Ecto neural progenitor cell (in vitro differentiated cells): ENCODE measurements around the gene BCAS3.
"Not testable (repeated sequence)": the region's sequence is repeated elsewhere in the genome, so short reads cannot be mapped to it uniquely, and the experiment has no call there.

Source experiments
- DNase-seq: peaks from one replicate; pipeline ENCODE4 v3.0.0-alpha.2; 2018; ENCODE audit warnings: low spot score

Gene BCAS3

DNA sequence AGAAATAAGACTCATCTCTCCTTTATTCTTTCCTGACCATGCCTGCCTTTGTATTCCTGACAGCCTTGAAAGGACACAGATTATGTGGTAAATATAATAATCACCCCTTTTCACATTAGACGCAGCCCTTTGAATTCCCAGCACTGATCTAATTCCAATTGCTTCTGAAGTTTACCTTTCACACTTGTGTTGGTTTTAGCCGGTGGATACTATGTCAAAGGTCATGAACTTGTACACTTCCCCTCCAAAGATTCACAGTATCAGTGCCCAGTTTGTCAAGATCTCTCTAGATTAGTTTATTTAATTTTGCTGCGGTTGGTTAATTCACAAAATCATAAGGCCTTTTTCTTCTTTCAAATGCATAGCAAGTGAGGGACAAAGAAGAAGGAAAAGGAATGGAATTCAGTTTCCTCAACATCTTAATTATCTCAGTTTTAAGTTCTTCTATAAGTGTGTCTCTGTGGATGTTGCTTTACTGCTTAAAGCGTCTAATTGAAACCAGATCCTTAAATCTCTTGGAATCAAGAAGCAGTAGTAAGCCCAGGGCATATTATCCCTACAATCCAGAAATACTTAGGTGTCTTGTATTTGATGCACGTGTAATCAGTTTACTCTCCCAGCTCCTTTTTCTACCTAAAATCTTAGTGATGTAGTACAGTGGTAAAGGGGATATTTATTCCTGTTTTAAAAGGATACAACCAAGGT lies 547.7 kb downstream of the BCAS3 start:
- no peak for DNase-seq

DNA sequence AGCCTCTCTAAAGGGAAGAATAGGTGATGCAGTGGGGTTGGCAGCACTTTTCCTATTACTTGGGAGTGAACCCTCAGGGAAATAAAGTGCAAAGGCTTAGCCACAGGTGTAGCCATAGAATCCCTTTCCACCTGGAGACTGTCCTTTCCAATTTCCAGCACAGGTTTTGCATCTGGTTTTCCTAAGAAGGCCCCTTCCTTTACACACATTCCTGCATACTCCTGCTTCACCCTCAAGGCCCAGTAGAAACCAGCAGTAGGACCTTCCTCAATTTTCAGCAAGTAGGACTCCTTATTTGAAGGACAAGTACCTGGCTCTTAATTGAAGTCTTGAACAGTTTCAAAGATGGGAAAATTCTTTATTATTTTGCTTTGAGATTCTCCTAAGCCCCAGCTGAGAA lies 550.2 kb downstream of the BCAS3 start:
- no peak for DNase-seq

DNA sequence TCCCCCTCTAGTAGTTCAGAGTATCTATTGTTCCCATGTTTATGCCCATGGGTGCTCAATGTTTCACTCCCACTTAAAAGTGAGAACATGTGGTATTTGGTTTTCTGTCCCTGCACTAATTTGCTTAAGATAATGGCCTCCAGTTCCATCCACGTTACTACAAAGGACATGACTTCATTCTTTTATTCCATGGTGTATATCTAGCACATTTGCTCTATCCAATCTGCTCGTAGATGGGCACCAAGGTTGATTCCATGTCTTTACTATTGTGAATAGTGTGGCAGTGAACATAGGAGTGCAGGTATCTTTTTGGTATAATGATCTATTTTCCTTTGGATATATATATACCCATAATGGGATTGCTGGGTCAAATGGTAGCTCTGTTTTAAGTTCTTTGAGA lies 552.8 kb downstream of the BCAS3 start:
- no peak for DNase-seq

DNA sequence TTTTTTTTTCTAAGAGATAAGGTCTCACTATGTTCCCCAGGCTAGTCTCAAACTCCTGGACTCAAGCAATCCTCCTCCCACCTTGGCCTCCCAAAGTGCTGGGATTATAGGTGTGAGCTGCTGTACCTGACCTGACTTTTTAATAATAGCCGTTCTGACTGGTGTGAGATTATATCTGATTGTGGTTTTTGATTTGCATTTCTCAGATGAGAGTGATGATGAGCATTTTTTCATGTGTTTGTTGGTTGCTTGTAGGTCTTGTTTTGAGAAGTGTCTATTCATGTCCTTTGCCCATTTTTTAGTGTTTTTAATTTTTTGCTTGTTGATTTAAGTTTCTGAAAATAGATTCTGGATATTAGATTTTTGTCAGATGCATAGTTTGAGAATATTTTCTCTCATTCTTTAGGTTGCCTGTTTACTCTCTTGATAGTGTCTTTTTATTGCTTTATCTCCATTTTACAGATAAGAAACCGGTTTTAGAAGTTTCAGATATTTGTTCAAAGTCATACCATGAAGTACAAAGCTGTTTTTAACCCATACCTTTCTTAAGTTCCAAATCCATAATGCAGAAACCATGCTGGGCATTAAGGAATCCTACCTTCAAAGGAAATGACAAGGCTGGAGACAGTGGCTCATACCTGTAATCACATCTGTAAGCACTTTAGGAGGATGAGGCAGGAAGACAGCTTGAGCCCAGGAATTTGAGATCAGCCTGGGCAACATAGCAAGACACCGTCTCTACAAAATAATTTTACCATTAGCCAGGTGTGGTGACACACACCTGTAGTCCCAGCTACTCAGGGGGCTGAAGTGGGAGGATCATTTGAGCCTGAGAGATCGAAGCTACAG lies 553.5 kb downstream of the BCAS3 start:
- no peak for DNase-seq

DNA sequence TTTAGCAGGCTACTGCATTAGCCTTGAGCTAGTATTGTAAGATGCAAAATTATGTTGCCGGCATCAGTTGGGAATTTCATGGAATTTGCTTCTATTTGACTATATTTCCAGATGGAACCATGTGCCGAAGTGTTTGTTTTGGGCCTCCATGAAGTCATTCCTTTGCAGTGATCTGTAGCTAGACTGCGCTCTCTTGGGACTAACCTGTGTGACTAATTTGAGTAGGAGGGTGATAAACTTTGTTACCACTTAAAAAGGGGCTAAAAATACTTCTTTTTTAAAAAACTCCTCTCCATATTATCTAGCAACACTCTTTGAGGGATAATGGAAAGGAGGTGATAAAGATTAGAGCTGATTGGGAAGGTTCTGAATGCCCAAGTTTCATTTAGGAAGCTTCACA lies 555.2 kb downstream of the BCAS3 start:
- no peak for DNase-seq

DNA sequence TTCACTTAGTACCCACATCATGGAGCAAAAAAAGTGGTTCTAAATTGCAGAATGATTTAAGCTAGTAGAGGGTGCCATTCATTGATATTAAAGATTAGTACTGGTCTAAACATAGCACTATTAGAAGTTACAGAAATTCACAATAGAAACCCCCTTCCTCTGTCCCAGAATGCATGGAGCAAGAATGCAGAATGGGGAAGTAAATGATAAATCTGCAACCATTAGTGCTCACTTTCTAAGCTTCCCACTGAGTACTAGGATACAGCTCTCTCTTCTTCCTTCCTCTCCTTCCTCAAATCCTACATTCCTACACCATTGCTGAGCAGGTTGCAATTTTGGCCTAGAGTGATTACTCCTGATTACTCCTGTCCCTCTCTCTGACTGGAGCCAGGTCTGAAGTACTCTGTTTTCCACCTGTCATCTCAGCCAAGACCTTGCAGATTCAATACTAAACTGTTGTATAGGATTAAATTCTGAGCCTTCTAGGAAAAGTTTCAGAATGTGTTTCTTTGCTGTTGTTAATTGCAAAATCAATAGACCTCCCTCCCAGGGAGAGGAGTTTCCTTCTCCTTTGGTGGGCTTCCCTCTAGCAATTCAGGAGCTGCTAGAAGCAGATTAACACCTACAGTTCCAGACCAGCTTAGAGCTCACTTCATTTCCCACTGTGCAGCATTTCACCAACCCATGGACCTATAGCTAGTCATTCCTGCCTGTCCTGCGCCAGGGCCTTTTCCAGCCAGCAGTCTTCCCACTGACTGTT lies 556.5 kb downstream of the BCAS3 start:
- DNase-seq, result no peak

DNA sequence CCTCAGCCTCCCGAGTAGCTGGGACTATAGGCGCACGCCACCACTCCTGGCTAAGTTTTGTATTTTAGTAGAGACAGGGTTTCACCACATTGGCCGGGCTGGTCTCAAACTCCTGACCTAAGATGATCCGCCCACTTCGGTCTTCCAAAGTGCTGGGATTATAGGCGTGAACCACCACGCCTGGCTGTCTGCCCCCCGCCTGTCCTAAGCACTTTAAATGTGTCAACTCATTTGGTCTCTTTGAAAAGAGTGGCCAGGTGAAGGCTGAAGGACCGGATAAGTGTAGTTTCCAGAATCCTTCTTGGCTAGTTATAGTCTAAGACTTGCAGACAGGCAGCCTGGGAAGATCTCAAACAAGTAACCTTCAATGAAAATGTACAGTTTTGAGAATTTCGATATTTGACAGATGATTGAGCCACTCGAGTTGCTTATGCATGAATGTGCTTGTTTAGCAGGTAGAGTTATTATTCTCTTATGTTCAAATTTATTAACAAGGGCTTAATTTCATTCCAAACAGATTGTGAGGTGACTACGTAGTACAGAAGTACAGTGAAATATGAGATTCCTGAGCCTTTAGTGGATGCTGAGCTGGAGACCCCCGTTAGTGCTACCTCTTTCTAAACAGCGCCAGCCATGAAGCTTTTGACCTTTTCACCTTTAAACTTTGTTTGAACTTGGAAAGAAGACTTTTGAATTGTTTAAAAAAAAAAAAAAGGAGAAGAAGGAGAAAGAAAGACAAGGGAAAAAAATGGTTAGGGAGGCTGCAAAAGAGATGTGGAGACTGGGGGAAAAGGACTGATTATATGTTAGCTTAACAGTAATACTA lies 557.6 kb downstream of the BCAS3 start:
- DNase-seq, result no peak

DNA sequence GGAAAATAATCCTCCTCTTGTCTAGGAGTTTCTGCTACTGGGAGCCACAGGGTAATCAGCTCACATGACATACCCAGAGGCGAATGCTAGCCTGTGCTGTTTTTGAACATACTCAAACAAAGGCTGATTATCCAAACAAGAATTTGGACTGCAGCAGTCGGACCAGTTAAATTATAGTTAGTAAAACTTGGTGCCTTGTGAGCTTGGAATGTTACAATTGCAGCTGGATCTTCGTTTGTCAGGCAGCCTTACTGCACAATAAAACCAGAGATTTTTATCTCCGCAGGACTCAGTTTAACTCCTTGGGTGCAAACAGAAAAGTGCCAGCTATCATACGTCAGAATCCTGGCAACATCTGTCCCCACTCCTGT lies 558.2 kb downstream of the BCAS3 start:
- DNase-seq, result no peak

DNA sequence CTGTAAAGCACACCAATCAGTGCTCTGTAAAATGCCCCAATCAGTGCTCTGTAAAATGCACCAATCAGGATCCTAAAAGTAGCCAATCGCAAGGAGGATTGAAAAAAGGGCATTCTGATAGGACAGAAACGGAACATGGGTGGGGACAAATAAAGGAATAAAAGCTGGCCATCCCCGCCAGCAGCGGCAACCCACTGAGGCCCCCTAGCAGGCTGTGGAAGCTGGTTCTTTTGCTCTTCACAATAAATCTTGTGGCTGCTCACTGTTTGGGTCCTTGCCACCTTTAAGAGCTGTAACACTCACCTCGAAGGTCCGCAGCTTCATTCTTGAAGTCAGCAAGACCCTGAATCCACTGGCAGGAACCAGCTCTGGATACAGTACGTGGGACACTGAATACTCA lies 559.6 kb downstream of the BCAS3 start:
- no peak for DNase-seq

DNA sequence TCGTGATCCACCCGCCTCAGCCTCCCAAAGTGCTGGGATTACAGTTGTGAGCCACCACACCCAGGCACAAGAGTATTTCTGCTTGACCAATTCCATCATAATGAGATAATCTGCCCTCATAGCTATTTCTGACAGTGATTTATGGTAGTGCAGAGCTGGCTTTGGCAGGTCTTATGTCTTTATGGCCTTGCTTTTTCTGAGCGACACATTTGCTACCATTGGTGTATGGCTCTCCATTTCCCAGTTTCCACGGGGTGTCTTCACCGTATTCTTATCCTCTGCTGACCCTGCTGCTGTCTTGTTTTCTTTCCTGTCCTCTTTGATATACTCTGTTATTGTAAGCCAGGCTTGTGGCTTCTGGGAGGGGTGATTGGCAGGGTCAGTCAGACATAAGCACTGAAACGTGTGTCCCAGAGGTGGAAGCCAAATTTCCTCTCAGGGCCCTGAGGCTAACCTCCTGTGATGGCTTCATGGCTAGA lies 560.8 kb downstream of the BCAS3 start:
- no peak for DNase-seq

DNA sequence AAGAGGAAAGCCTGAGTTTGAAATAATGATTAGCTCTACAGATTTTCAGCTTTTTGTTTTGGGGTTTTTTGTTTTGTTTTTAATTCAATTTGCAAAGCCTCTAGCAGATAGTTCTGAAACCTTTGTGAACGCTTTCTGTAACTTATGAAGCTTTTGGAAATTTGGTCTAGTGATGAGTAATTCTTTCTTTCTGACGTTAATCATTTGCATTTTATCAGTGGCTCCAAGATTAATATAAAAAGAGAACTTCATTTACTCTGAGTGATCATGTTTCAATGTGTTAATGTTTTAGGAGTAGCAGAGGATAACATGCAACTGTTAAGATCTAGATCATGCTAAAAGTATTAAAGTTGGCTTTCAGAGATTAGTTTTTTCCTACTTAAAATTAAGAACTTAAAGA lies 561.7 kb downstream of the BCAS3 start:
- DNase-seq, result no peak

DNA sequence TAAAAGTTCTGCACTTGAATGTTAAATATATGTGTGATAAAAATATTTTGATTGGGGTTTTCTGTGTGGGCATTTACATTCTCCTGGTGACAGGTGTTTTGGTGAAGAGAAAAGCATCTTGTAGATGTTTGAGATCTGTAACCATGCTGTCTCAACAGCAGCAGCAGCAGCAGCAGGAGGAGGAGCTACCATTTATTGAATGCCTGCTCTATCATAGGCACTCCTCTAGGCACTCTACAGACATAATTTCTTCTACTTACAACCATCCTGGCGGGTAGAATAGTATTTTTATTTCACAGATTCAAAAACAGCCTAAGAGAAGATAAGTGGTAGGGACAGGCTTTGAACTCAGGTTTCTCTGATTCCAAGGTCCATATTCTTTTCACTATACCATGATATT lies 562.3 kb downstream of the BCAS3 start:
- no peak for DNase-seq

DNA sequence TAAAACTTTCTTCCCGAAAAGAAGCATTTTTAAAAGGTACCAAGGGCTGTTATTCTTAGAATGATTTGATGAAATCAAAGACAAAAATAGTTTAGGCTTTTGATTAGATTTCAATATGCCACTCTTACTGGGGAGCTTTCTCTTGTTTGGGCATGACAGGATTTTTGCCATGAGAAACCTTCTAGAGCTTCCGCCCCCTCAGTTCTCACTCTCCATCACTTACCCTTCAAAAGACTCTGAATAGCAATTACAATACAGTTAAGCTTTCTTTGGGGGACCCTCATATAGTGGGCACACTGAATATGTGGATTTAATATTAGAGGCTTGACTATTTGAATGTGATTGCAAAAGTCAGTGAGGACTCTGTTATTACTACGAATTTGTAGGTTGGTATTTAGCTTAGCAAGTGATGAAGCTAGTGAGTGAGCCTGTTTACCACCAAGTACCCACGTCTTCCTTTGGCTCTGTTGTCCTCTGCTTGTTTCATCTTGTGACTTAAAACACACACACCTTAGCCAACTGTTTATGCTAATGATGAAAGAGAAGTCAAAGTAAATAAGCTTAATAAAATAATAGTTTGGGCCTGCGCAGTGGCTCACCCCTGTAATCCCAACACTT lies 563.3 kb downstream of the BCAS3 start:
- no peak for DNase-seq

DNA sequence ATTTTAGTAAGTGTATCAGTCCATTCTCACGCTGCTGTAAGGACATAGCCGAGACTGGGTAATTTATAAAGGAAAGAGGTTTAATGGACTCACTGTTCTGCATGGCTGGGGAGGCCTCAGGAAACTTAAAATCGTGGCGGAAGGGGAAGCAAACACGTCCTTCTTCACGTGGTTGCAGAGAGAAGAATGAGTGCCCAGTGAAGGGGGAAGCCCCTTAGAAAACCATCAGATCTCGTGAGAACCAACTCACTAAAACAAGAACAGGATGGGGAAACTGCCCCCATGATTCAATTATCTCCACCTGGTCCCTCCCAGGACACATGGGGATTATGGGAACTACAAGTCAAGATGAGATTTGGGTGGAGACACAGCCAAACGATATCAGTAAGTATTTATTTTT lies 567.3 kb downstream of the BCAS3 start:
- not testable (repeated sequence) for DNase-seq

DNA sequence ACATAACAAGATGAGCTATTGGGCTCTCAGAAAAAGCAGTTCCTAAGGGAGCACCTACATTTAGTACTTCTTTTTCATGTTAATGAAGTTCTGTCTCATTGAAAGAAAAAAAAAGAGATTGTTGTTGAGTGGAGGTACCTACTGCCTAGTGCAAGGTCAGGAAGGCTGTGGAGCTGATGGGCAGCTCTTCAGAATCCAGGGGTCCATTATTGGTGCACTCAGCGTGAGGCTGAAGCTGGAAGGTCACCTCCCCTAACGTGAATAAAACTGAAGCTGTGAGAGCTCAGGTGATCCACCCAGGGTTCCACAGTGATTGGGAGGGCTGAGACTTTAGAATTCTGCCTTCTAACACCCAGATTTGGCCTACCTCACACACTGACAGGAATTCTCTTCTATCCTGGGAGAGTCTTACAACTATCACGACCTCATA lies 568.1 kb downstream of the BCAS3 start:
- no peak for DNase-seq

DNA sequence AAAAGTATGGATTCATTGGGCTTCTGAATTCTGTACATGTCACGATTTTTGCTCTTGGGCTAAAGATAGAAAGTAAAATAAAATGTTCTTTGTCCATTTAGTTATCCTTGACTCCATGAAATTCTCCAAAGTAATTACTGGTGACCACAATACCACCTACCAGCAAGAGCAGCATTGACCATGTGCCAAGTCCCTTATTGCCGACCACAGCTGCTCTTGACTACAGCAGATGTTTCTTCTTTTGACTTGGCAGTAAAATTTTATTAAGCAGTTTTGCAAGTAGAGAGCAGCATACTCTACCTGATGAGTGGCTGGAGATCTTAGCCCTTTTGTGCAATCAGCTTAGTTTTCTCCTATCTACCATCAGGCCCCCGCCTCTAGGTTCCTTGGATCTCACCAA lies 569.8 kb downstream of the BCAS3 start:
- DNase-seq, result no peak

DNA sequence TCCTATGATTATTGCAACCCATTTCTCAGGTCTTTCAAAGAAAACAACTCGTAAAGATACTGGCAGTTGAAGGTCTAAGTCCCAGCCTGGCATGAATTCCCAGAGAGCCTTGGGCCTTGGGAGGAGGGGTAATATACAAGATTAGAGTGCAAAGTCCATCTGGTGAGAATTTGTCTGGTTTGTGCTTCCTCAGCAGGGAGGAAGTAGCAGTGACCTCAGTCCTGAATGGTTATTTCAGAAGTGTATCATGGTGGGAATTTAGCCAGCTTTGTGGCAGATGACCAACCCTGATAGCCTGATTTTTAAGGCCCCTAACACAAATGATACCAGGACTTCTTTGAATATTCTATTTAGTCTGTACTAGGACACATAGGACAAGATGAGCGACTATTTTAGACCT lies 570.7 kb downstream of the BCAS3 start:
- DNase-seq, result no peak

DNA sequence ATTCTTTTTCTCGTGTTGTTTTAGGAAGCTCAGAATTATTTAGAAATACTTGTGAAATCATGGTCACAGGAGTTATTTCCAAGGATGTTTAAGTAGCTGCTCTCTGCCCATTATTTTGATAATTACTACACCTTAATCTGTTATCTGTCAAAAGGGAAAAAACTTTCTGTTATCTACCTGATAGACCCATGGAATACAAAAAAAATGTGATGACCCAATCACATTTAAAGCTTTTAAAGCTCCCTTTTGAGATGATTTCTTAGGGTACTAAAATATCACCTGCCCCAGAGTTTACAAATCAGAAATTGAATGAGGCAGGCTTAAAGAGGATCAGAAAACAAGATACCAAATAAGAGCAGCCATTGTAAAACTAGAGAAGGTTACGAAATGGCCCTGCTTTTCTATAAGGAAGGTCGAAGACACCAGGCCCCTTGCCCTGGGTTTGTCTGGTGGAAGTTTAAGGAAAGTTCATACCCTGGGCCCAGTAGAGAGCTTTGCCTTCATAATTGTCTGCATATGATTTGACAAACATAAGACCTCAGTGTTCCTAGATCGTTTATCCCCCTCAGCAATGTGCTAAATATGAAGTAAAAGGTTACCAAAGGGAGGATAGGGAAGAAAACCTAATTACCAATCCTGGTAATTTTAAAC lies 572.1 kb downstream of the BCAS3 start:
- no peak for DNase-seq

DNA sequence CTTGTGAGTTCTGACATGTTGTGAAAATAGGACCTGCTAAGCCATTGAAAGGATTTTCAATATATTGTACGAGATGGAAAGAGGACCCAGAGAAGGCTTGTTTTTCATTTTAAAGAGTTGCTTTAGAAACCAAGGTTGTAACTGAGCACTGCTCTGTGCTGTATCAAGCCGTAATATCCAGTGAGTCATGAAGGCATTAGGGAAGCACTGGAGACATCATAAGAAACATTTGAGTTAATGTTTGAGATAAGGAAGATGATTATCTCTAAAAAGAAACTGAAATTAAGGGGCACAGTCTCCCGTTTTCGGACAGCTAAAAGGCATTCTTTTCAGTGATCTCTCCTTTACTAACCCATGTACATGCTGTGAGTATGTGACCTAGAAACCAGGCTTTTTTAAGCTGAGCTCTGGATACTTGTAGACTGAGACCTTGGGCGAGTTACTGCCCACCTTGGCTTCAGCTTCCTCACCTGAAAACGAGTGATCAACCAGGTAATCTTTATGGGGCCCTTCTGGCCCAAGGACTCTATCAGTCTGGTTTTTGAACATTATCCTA lies 572.8 kb downstream of the BCAS3 start:
- DNase-seq, result no peak
